ENCODE data around the gene CDC20. TPM values are rescaled to one million over a fixed set of nuclear protein-coding genes. Genes with fewer than 3 reads are reported as not detected.

Gene CDC20
- total and polyA plus RNA-seq, 7 donors = 0.25 to 1.9 (median 1.1) TPM; not detected in 2

DNA sequence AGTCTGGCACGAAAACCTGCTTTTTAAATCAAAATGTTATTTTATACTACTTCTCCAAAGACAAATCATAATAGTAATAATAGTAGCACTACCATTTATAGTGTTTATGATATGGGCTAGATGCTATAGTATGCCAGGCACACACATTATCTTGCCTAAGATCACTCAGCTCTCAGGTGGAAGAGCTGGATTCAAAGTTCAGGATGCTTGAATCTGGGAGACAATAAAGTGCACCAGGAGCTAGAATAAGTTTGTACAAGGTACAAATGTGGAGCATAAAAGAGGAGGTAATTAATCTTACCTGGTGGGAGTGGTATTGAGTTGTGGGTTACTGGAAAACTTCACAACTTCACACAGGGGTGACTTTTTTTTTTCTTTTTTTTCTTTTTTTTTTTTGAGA lies 19.1 kb downstream of the CDC20 start:
- Histone ChIP-seq H3K4me3 (no peak overlapping the region), H3K9me3 (no peaks in the 10 kb centered on the region), H3K27me3 (ENCODE audit: insufficient read depth in 3 of 3, low read length in 2 of 3) (no peaks in the 10 kb centered on the region), H3K4me1 (no peaks in the 10 kb centered on the region), H3K36me3 (ENCODE audit: insufficient read depth in 1 of 2, low read depth in 1 of 2) (peaks cover 8 to 56% of the 10 kb centered on the region in 2 donors), H3K27ac (no peak overlapping the region)
- ATAC-seq = no peak
- no peak for DNase-seq
- intact Hi-C loops (cut with DNase I) = no loop called here
- TF ChIP-seq, protein P1, sequence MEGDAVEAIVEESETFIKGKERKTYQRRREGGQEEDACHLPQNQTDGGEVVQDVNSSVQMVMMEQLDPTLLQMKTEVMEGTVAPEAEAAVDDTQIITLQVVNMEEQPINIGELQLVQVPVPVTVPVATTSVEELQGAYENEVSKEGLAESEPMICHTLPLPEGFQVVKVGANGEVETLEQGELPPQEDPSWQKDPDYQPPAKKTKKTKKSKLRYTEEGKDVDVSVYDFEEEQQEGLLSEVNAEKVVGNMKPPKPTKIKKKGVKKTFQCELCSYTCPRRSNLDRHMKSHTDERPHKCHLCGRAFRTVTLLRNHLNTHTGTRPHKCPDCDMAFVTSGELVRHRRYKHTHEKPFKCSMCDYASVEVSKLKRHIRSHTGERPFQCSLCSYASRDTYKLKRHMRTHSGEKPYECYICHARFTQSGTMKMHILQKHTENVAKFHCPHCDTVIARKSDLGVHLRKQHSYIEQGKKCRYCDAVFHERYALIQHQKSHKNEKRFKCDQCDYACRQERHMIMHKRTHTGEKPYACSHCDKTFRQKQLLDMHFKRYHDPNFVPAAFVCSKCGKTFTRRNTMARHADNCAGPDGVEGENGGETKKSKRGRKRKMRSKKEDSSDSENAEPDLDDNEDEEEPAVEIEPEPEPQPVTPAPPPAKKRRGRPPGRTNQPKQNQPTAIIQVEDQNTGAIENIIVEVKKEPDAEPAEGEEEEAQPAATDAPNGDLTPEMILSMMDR (IDR thresholded peaks at IDR 0.05) = no peak
- WGBS, 3 donors = 94 to 96% (median 96%) methylated on average over 1 of the region's 1 CpG

DNA sequence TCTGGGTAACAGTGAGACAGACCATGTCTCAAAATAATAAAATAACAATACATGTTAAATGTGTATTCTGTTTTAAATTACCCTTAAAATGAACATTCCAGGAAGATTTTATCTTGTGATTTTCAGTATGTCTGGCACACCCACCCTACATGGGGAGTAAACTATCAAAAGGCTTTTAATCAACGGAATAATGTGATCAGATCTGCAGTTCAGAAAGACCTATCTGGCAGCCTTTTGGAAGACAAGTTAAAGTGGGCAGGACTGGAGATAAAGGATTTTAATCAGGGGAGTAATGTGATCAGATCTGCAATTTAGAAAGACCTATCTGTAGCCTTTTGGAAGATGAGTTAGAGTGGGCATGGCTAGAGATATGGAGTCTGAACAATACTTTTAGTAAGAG lies 20.7 kb downstream of the CDC20 start:
- Histone ChIP-seq H3K4me3 (no peak overlapping the region), H3K27ac (no peak overlapping the region), H3K27me3 (ENCODE audit: insufficient read depth in 3 of 3, low read length in 2 of 3) (no peaks in the 10 kb centered on the region), H3K9me3 (no peaks in the 10 kb centered on the region), H3K36me3 (ENCODE audit: insufficient read depth in 1 of 2, low read depth in 1 of 2) (peaks cover 17 to 72% of the 10 kb centered on the region in 2 donors), H3K4me1 (no peaks in the 10 kb centered on the region)
- DNase-seq (no peak), ATAC-seq (no peak)
- TF ChIP-seq, protein P1 (IDR thresholded peaks at IDR 0.05) = no peak
- intact Hi-C loops (cut with DNase I) = no loop called here
- 88 to 97% (median 90%) methylated on average over 1 of the region's 1 CpG for WGBS, 3 donors

DNA sequence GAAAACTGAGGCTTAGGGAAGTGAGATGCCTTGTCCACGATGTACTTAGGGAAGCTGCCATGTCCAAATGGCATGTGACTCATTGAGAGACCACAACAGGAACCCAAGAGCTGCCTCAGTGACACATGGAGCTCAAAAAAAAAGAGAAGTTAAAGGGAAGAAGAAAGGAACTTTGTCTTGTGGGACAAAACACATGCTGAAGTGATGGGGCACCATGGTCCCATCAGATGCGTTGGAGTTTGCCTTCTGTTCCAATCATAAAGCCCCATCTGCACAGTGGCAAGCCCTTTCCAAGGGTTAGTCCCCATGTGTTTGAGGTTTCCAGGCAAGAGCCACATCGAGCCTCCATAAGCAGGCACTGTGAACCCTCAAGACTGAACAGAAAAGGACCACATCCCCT lies 22.8 kb downstream of the CDC20 start:
- intact Hi-C loops (cut with DNase I) = loop anchor here (5.0 to 10.0 kb wide), 2 partner anchors 154 to 157 kb away; no protein-coding TSS in a partner anchor
- Histone ChIP-seq H3K27ac (no peak overlapping the region), H3K36me3 (ENCODE audit: insufficient read depth in 1 of 2, low read depth in 1 of 2) (peaks cover 27 to 79% of the 10 kb centered on the region in 2 donors), H3K27me3 (ENCODE audit: insufficient read depth in 3 of 3, low read length in 2 of 3) (no peaks in the 10 kb centered on the region), H3K4me3 (no peak overlapping the region), H3K9me3 (no peaks in the 10 kb centered on the region), H3K4me1 (no peaks in the 10 kb centered on the region)
- 60 to 74% (median 63%) methylated on average over 3 of the region's 3 CpGs for WGBS, 3 donors
- TF ChIP-seq, protein P1 (IDR thresholded peaks at IDR 0.05) = no peak
- ATAC-seq = no peak
- no peak for DNase-seq

DNA sequence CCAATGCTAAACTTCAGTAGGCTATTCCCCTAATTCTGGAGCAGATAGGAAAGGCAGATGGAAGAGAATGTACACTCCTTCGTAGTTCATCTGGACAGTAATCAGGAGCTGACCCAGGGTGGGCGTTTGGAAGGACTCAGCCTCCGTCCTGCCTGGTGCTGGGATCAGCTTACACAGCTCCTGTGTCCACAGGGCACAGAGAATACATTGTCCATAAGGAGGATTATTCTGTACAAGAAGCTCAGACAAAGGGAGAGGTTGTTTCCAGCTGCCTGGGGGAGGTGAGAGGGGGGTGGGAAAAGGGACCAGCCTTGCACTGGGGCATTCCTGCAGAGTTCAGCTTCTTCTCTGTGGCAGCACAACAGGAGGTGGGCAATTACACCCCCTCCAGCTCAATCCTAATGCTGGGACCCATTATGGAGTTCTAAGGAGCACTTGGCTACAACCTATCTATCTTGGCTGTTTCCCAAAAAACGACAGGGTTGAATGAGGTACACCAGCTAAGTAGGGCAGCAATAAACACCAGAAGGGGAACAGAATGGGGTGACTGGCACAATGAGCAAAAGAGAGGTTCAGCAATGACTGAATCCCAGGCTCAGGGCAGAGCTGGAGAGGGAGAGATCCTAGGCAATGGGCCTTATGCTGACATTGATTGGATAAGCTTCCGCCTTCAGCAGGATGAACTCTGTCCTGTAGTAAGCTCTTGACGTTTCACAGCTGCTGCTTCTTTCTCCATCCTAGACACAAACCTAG lies 23.4 kb downstream of the CDC20 start:
- Histone ChIP-seq H3K27ac (no peak overlapping the region), H3K4me3 (no peak overlapping the region), H3K4me1 (no peaks in the 10 kb centered on the region), H3K36me3 (ENCODE audit: insufficient read depth in 1 of 2, low read depth in 1 of 2) (peaks cover 31 to 85% of the 10 kb centered on the region in 2 donors), H3K27me3 (ENCODE audit: insufficient read depth in 3 of 3, low read length in 2 of 3) (no peaks in the 10 kb centered on the region), H3K9me3 (no peaks in the 10 kb centered on the region)
- intact Hi-C loops (cut with DNase I) = loop anchor here (5.0 to 10.0 kb wide), 2 partner anchors 155 to 157 kb away; no protein-coding TSS in a partner anchor
- ATAC-seq = peak in 1 of 4 donors; percentile 8
- TF ChIP-seq, protein P1 (IDR thresholded peaks at IDR 0.05) = no peak
- WGBS, 3 donors = 48 to 59% (median 50%) methylated on average over 6 of the region's 6 CpGs
- no peak for DNase-seq
